GM23338 (cell line): ENCODE results near the gene ING3. TPM values are rescaled to one million over a fixed set of nuclear protein-coding genes. Genes with fewer than 3 reads are reported as not detected.

ENCODE experiments used
- ATAC-seq: fragments of 200-7000 bp; cut with Tn5 transposase; 3 replicates; pipeline ENCODE4 v1.9.1; 2020
- DNase-seq: peaks from one replicate; pipeline ENCODE4 v3.0.0-alpha.2; 2015; ENCODE audit warnings: low spot score
- H2AFZ ChIP-seq: fragments of 200-600 bp; sonication (generic); 2 replicates; pipeline ENCODE4 v1.8.0; 2016; ENCODE audit warnings: antibody characterized with exemption, mild to moderate bottlenecking, moderate library complexity
- H3F3A ChIP-seq: fragments of 200-600 bp; sonication (generic); replicated peaks from 2 replicates; pipeline ENCODE4 v1.8.0; 2017; ENCODE audit warnings: antibody characterized with exemption, mixed run types, low read depth
- H3K27ac ChIP-seq: fragments of 200-600 bp; sonication (generic); 2 replicates; pipeline ENCODE4 v1.6.1; 2016; ENCODE audit warnings: low read depth
- H3K27me3 ChIP-seq: fragments of 200-600 bp; sonication (generic); 2 replicates; pipeline ENCODE4 v1.8.0; 2016; ENCODE audit warnings: mild to moderate bottlenecking, mixed run types, moderate library complexity; ENCODE audit not compliant: insufficient read depth
- H3K36me3 ChIP-seq: fragments of 200-600 bp; sonication (generic); 2 replicates; pipeline ENCODE4 v1.8.0; 2016; ENCODE audit warnings: mild to moderate bottlenecking; ENCODE audit not compliant: insufficient read depth
- H3K4me1 ChIP-seq: fragments of 200-600 bp; sonication (generic); 2 replicates; pipeline ENCODE4 v1.8.0; 2016; ENCODE audit warnings: mild to moderate bottlenecking, moderate library complexity; ENCODE audit not compliant: insufficient read depth
- H3K4me2 ChIP-seq: fragments of 200-600 bp; sonication (generic); 2 replicates; pipeline ENCODE4 v1.7.1; 2017; ENCODE audit warnings: mixed run types
- H3K4me3 ChIP-seq: fragments of 200-600 bp; sonication (generic); 2 replicates; pipeline ENCODE4 v1.6.1; 2016; ENCODE audit warnings: mixed run types
- H3K79me2 ChIP-seq: fragments of 200-600 bp; sonication (generic); replicated peaks from 2 replicates; pipeline ENCODE4 v1.8.0; 2017; ENCODE audit warnings: mild to moderate bottlenecking; ENCODE audit not compliant: insufficient read depth
- H3K9me2 ChIP-seq: fragments of 200-600 bp; sonication (generic); 2 replicates; pipeline ENCODE4 v1.8.0; 2017; ENCODE audit not compliant: insufficient read depth
- H4K20me1 ChIP-seq: fragments of 200-600 bp; sonication (generic); replicated peaks from 2 replicates; pipeline ENCODE4 v1.8.0; 2017; ENCODE audit warnings: mild to moderate bottlenecking; ENCODE audit not compliant: insufficient read depth
- H3K27ac Mint-ChIP-seq: 2 replicates; pipeline ENCODE4 v1.8.0; 2020; ENCODE audit warnings: inconsistent platforms, mild to moderate bottlenecking, moderate library complexity, mixed read lengths
- H3K27me3 Mint-ChIP-seq: 3 replicates; pipeline ENCODE4 v1.8.0; 2022; ENCODE audit warnings: low read depth, mild to moderate bottlenecking, moderate library complexity, mixed read lengths, inconsistent platforms; ENCODE audit not compliant: insufficient read depth, poor library complexity
- H3K36me3 Mint-ChIP-seq: 3 replicates; pipeline ENCODE4 v1.8.0; 2021; ENCODE audit warnings: low read depth, mild to moderate bottlenecking, inconsistent platforms, moderate library complexity, mixed read lengths
- H3K4me1 Mint-ChIP-seq: 3 replicates; pipeline ENCODE4 v1.8.0; 2020; ENCODE audit warnings: mild to moderate bottlenecking, inconsistent platforms, mixed read lengths
- H3K4me3 Mint-ChIP-seq: 3 replicates; pipeline ENCODE4 v1.8.0; 2021; ENCODE audit warnings: moderate library complexity, mild to moderate bottlenecking, inconsistent platforms, mixed read lengths
- H3K9me3 Mint-ChIP-seq: 3 replicates; pipeline ENCODE4 v1.8.0; 2020; ENCODE audit warnings: moderate library complexity, mild to moderate bottlenecking, inconsistent platforms, mixed read lengths
- CREB1 ChIP-seq: fragments of 250-450 bp; sonication (Bioruptor Pico); IDR thresholded peaks from 2 replicates; pipeline ENCODE4 v1.5.0; 2020; ENCODE audit warnings: low read depth, mild to moderate bottlenecking, moderate library complexity
- CTCF ChIP-seq, 2 experiments: fragments of 200-600 bp in 1 of 2; sonication (generic) in 1 of 2; conservative IDR thresholded peaks; 2 replicates each; pipeline versions ENCODE4 v1.5.1 to v1.6.1; 2016 to 2017; ENCODE audit warnings: antibody characterized with exemption in 2 of 2, low read depth in 2 of 2, mild to moderate bottlenecking in 2 of 2, moderate library complexity in 1 of 2
- ETS1 ChIP-seq: IDR thresholded peaks from 2 replicates; pipeline ENCODE4 v1.6.1; 2016; ENCODE audit warnings: antibody characterized with exemption
- EZH2 ChIP-seq: fragments of 200-600 bp; sonication (generic); IDR thresholded peaks from one replicate; pipeline ENCODE4 v1.8.0; 2017; ENCODE audit warnings: antibody characterized with exemption, mild to moderate bottlenecking, low read depth; ENCODE audit not compliant: unreplicated experiment
- EZH2phosphoT487 ChIP-seq: fragments of 200-600 bp; sonication (generic); IDR thresholded peaks from one replicate; pipeline ENCODE4 v1.8.1; 2018; ENCODE audit warnings: antibody characterized with exemption; ENCODE audit not compliant: unreplicated experiment
- JUNB ChIP-seq: IDR thresholded peaks from one replicate; pipeline ENCODE4 v1.6.1; 2016; ENCODE audit warnings: antibody characterized with exemption; ENCODE audit not compliant: unreplicated experiment
- NANOG ChIP-seq: IDR thresholded peaks from 2 replicates; pipeline ENCODE4 v1.6.1; 2016; ENCODE audit warnings: antibody characterized with exemption, borderline replicate concordance
- POLR2AphosphoS5 ChIP-seq: IDR thresholded peaks from 2 replicates; pipeline ENCODE4 v1.6.1; 2016; ENCODE audit warnings: antibody characterized with exemption, low read depth
- REST ChIP-seq: IDR thresholded peaks from one replicate; pipeline ENCODE4 v1.6.1; 2018; ENCODE audit warnings: antibody characterized with exemption; ENCODE audit not compliant: unreplicated experiment
- STAT1 ChIP-seq: IDR thresholded peaks from one replicate; pipeline ENCODE4 v1.6.1; 2016; ENCODE audit warnings: antibody characterized with exemption; ENCODE audit not compliant: unreplicated experiment
- ZNF114 ChIP-seq: fragments of 250-450 bp; sonication (Bioruptor Pico); IDR thresholded peaks from 2 replicates; pipeline ENCODE4 v1.5.0; 2020; ENCODE audit warnings: mild to moderate bottlenecking, moderate library complexity
- ZNF331 ChIP-seq: fragments of 250-450 bp; sonication (Bioruptor Pico); IDR thresholded peaks from 2 replicates; pipeline ENCODE4 v1.5.0; 2020; ENCODE audit warnings: low read depth, mild to moderate bottlenecking, moderate library complexity
- ZNF462 ChIP-seq: fragments of 250-450 bp; sonication (Bioruptor Pico); IDR thresholded peaks from 2 replicates; pipeline ENCODE4 v1.5.0; 2020; ENCODE audit warnings: mild to moderate bottlenecking, moderate library complexity
- polyA plus RNA-seq: library from polyadenylated mRNA; unstranded; fragments of >200 nt; fragmentation: Nextera tagmentation; extraction: Ambion mirVana; gene quantifications from 2 replicates; pipeline ENCODE4 v1.2.1, GENCODE V29; 2016
- total RNA-seq: library from RNA; depleted of rRNA; stranded (reverse); fragments of >200 nt; shearing (Covaris generic); gene quantifications from 2 replicates; pipeline ENCODE4 v1.2.3, GENCODE V29; 2014

The ING3 gene
- total and polyA plus RNA-seq, 2 experiments from 2014 or later, result 17.8 to 26.2 TPM

GRCh38 chr7:121023194-121023593 lies 72.6 kb downstream of the ING3 start:
- no peak overlapping the region for H3K4me3 Mint-ChIP-seq
- no peak for TF ChIP-seq EZH2
- TF ChIP-seq ZNF114, result no peak
- TF ChIP-seq ZNF462 (CRISPR knock-in tag), result no peak
- no peak for TF ChIP-seq ETS1
- no peak for TF ChIP-seq CREB1 (CRISPR knock-in tag)
- TF ChIP-seq NANOG, result no peak
- no peak for TF ChIP-seq CTCF (conservative IDR thresholded peaks at IDR 0.05; ENCODE audit: low read depth in 2 of 2)
- TF ChIP-seq POLR2AphosphoS5, result no peak
- TF ChIP-seq REST, result no peak
- no peak for TF ChIP-seq EZH2phosphoT487
- no peak for TF ChIP-seq ZNF331 (CRISPR knock-in tag)
- TF ChIP-seq JUNB, result no peak
- no peak for TF ChIP-seq STAT1
- no peak overlapping the region for H3K4me2 ChIP-seq
- H3K4me3 ChIP-seq, result no peak overlapping the region
- H4K20me1 ChIP-seq, result no peaks in the 10 kb centered on the region
- no peaks in the 10 kb centered on the region for H3K36me3 ChIP-seq
- no peaks in the 10 kb centered on the region for H3K27me3 ChIP-seq
- no peak overlapping the region for H3K27ac Mint-ChIP-seq
- H3K27me3 Mint-ChIP-seq, result peaks cover 2% of the 10 kb centered on the region
- DNase-seq (no peak), ATAC-seq (no peak)
- peaks cover 9% of the 10 kb centered on the region; the same call in 2 of the 3 replicates for H3K4me1 Mint-ChIP-seq
- no peaks in the 10 kb centered on the region for H3K79me2 ChIP-seq
- no peak overlapping the region for H3K27ac ChIP-seq
- H2AFZ ChIP-seq, result no peak overlapping the region
- H3K36me3 Mint-ChIP-seq, result no peaks in the 10 kb centered on the region
- peaks cover 12% of the 10 kb centered on the region; the same call in 1 of the 2 replicates for H3K4me1 ChIP-seq
- H3K9me3 Mint-ChIP-seq, result no peaks in the 10 kb centered on the region
- no peaks in the 10 kb centered on the region for H3F3A ChIP-seq
- no peaks in the 10 kb centered on the region for H3K9me2 ChIP-seq
